HUES6 (cell line): ENCODE results near the gene MITF.

Source experiments
- H3K27ac ChIP-seq: 2 replicates; pipeline ENCODE4 v1.7.0; 2013; ENCODE audit warnings: low read depth, mild to moderate bottlenecking, low read length, inconsistent platforms
- H3K27me3 ChIP-seq: 2 replicates; pipeline ENCODE4 v1.6.1; 2013; ENCODE audit warnings: low read length; ENCODE audit not compliant: control insufficient read depth, insufficient read depth
- H3K36me3 ChIP-seq: 2 replicates; pipeline ENCODE4 v1.6.1; 2013; ENCODE audit warnings: low read length; ENCODE audit not compliant: control insufficient read depth, insufficient read depth
- H3K4me1 ChIP-seq: 2 replicates; pipeline ENCODE4 v1.6.1; 2013; ENCODE audit warnings: low read length; ENCODE audit not compliant: control insufficient read depth, insufficient read depth
- H3K4me3 ChIP-seq: 2 replicates; pipeline ENCODE4 v1.5.1; 2013; ENCODE audit warnings: low read depth, low read length
- H3K9ac ChIP-seq: one replicate; pipeline ENCODE4 v1.6.1; 2013; ENCODE audit warnings: mild to moderate bottlenecking, low read length
- H3K9me3 ChIP-seq: 2 replicates; pipeline ENCODE4 v1.6.1; 2013; ENCODE audit warnings: low read depth, low read length; ENCODE audit not compliant: control insufficient read depth, insufficient read depth

MITF gene

GRCh38 chr3:69772152-69772867 lies 33.0 kb downstream of the MITF start:
- H3K4me1 ChIP-seq = 0 out of 2 replicates have a peak, but pooled peaks cover 14% of the 10 kb centered on the region
- no peak overlapping the region for H3K9ac ChIP-seq
- no peak overlapping the region for H3K27ac ChIP-seq
- H3K9me3 ChIP-seq = no peaks in the 10 kb centered on the region
- H3K4me3 ChIP-seq = no peak overlapping the region
- no peaks in the 10 kb centered on the region for H3K36me3 ChIP-seq
- H3K27me3 ChIP-seq = no peaks in the 10 kb centered on the region

- H3K4me3 ChIP-seq = no peak overlapping the region
- H3K27me3 ChIP-seq = no peaks in the 10 kb centered on the region
- no peaks in the 10 kb centered on the region for H3K36me3 ChIP-seq
- H3K9me3 ChIP-seq = no peaks in the 10 kb centered on the region
- 0 out of 2 replicates have a peak, but pooled peaks cover 14% of the 10 kb centered on the region for H3K4me1 ChIP-seq
- no peak overlapping the region for H3K27ac ChIP-seq
- H3K9ac ChIP-seq = no peak overlapping the region
Measured at GRCh38 chr3:69774029-69774428, 34.8 kb downstream of the MITF start.

GRCh38 chr3:69775751-69776150 lies 36.5 kb downstream of the MITF start:
- Histone ChIP-seq H3K9ac (no peak overlapping the region), H3K9me3 (no peaks in the 10 kb centered on the region), H3K27ac (no peak overlapping the region), H3K27me3 (no peaks in the 10 kb centered on the region), H3K4me1 (0 out of 2 replicates have a peak, but pooled peaks cover 6% of the 10 kb centered on the region), H3K4me3 (no peak overlapping the region), H3K36me3 (no peaks in the 10 kb centered on the region)

GRCh38 chr3:69776289-69776688 lies 37.0 kb downstream of the MITF start:
- H3K4me3 ChIP-seq = no peak overlapping the region
- H3K9ac ChIP-seq = no peak overlapping the region
- H3K36me3 ChIP-seq = no peaks in the 10 kb centered on the region
- H3K27ac ChIP-seq = no peak overlapping the region
- H3K9me3 ChIP-seq = no peaks in the 10 kb centered on the region
- H3K27me3 ChIP-seq = no peaks in the 10 kb centered on the region
- 0 out of 2 replicates have a peak, but pooled peaks cover under 1% of the 10 kb centered on the region for H3K4me1 ChIP-seq

- Histone ChIP-seq H3K4me3 (no peak overlapping the region), H3K4me1 (no peaks in the 10 kb centered on the region), H3K9me3 (no peaks in the 10 kb centered on the region), H3K27me3 (no peaks in the 10 kb centered on the region), H3K36me3 (no peaks in the 10 kb centered on the region), H3K9ac (no peak overlapping the region), H3K27ac (no peak overlapping the region)
Measured at GRCh38 chr3:69776920-69777581, 37.8 kb downstream of the MITF start.

- Histone ChIP-seq H3K9ac (no peak overlapping the region), H3K4me3 (no peak overlapping the region), H3K27ac (no peak overlapping the region), H3K27me3 (no peaks in the 10 kb centered on the region), H3K36me3 (no peaks in the 10 kb centered on the region), H3K4me1 (no peaks in the 10 kb centered on the region), H3K9me3 (no peaks in the 10 kb centered on the region)
Measured at GRCh38 chr3:69777582-69777967, 38.3 kb downstream of the MITF start.

- peaks cover 6% of the 10 kb centered on the region; the same call in 1 of the 2 replicates for H3K4me1 ChIP-seq
- no peaks in the 10 kb centered on the region for H3K9me3 ChIP-seq
- H3K4me3 ChIP-seq = no peak overlapping the region
- H3K9ac ChIP-seq = no peak overlapping the region
- no peaks in the 10 kb centered on the region for H3K27me3 ChIP-seq
- H3K27ac ChIP-seq = no peak overlapping the region
- no peaks in the 10 kb centered on the region for H3K36me3 ChIP-seq
Measured at GRCh38 chr3:69781593-69781992, 42.3 kb downstream of the MITF start.

GRCh38 chr3:69784954-69785514 lies 45.8 kb downstream of the MITF start:
- Histone ChIP-seq H3K9me3 (no peaks in the 10 kb centered on the region), H3K4me3 (no peak overlapping the region), H3K4me1 (peaks cover 17% of the 10 kb centered on the region), H3K27me3 (no peaks in the 10 kb centered on the region), H3K9ac (no peak overlapping the region), H3K27ac (no peak overlapping the region), H3K36me3 (no peaks in the 10 kb centered on the region)

- Histone ChIP-seq H3K9me3 (no peaks in the 10 kb centered on the region), H3K27me3 (no peaks in the 10 kb centered on the region), H3K4me1 (peaks cover 19% of the 10 kb centered on the region), H3K27ac (no peak overlapping the region), H3K4me3 (no peak overlapping the region), H3K9ac (no peak overlapping the region), H3K36me3 (no peaks in the 10 kb centered on the region)
Measured at GRCh38 chr3:69785769-69786320, 46.6 kb downstream of the MITF start.

GRCh38 chr3:69786854-69787253 lies 47.6 kb downstream of the MITF start:
- Histone ChIP-seq H3K27me3 (no peaks in the 10 kb centered on the region), H3K9ac (no peak overlapping the region), H3K4me1 (peaks cover 24% of the 10 kb centered on the region), H3K27ac (no peak overlapping the region), H3K9me3 (no peaks in the 10 kb centered on the region), H3K4me3 (no peak overlapping the region), H3K36me3 (no peaks in the 10 kb centered on the region)
